H1 (cell line): Measurements from ENCODE around the gene SH3BP5. TPM values are rescaled to one million over a fixed set of nuclear protein-coding genes. Genes with fewer than 3 reads are reported as not detected.

Experiments
- CBX5 ChIP-seq: fragments of 300-800, 300-1000 bp; sonication (generic); IDR thresholded peaks from 2 replicates; pipeline ENCODE4 v1.7.1; 2016; ENCODE audit warnings: antibody characterized with exemption, low read length, low read depth
- CBX8 ChIP-seq: fragments of 300-800, 300-1000 bp; sonication (generic); IDR thresholded peaks from 2 replicates; pipeline ENCODE4 v1.7.1; 2016; ENCODE audit warnings: low read depth, low read length, borderline replicate concordance
- HDAC6 ChIP-seq: IDR thresholded peaks from one replicate; pipeline ENCODE4 v1.7.1; 2012; ENCODE audit warnings: low read depth, mild to moderate bottlenecking, inconsistent platforms, low read length, moderate library complexity
- JUND ChIP-seq: IDR thresholded peaks from 2 replicates; pipeline ENCODE4 v1.6.1; 2011; ENCODE audit warnings: mild to moderate bottlenecking, improper control_type of control experiment, low read length
- polyA plus RNA-seq, 7 experiments: library from polyadenylated mRNA; depleted of rRNA in 3 of 7; stranded (reverse) in 5 of 7; unstranded in 2 of 7; fragments of >200 nt in 5 of 7; fragments of 200-250 nt in 2 of 7; gene quantifications; 1 replicate in 5 of 7; 2 replicates in 1 of 7; 4 replicates in 1 of 7; pipeline versions ENCODE4 v1.2.1 to v1.2.3, GENCODE V29; 2011 to 2013; ENCODE audit warnings: missing spikeins in 2 of 7, mixed read lengths in 2 of 7
- total RNA-seq: library from RNA; stranded (reverse); fragmentation: NEBNext Ultra II Directional; extraction: Animal tissue kit (Norgen Biotek cat#: 25700); gene quantifications from 2 replicates; pipeline ENCODE4 v1.2.1, GENCODE V29; 2021
- TF ChIP-seq, protein P1 (sequence below): fragments of 300-600 bp; sonication (generic); IDR thresholded peaks from 2 replicates; pipeline ENCODE4 v1.7.1; 2012; ENCODE audit warnings: low read length, moderate library complexity, mild to moderate bottlenecking, inconsistent platforms; ENCODE audit not compliant: insufficient replicate concordance

The SH3BP5 gene
- total and polyA plus RNA-seq, 2 of the 8 experiments (the other 6 are each of a cell fraction or from before 2014, with no cell fraction given) = 7.1 to 9.7 TPM

DNA sequence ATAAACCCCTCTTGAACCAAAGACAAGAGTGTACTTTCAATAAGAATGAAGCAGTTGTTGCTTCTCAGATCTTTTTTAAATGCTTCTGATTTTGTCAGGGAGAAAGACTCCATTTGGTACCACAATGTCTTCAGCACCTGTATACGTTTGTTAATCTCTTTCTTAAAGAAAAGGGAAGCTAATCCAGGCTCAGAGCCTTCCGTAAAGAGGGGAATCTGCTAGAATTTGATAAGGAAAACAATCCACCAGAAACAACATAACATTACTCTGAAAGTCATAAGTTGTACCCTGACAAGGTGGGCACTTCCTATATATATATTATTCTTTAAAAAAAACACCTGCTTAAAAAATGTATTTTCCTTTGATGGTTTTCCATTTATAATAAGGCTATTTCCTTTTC, 19.8 kb downstream of the SH3BP5 start (continued):
- TF ChIP-seq, protein P1, sequence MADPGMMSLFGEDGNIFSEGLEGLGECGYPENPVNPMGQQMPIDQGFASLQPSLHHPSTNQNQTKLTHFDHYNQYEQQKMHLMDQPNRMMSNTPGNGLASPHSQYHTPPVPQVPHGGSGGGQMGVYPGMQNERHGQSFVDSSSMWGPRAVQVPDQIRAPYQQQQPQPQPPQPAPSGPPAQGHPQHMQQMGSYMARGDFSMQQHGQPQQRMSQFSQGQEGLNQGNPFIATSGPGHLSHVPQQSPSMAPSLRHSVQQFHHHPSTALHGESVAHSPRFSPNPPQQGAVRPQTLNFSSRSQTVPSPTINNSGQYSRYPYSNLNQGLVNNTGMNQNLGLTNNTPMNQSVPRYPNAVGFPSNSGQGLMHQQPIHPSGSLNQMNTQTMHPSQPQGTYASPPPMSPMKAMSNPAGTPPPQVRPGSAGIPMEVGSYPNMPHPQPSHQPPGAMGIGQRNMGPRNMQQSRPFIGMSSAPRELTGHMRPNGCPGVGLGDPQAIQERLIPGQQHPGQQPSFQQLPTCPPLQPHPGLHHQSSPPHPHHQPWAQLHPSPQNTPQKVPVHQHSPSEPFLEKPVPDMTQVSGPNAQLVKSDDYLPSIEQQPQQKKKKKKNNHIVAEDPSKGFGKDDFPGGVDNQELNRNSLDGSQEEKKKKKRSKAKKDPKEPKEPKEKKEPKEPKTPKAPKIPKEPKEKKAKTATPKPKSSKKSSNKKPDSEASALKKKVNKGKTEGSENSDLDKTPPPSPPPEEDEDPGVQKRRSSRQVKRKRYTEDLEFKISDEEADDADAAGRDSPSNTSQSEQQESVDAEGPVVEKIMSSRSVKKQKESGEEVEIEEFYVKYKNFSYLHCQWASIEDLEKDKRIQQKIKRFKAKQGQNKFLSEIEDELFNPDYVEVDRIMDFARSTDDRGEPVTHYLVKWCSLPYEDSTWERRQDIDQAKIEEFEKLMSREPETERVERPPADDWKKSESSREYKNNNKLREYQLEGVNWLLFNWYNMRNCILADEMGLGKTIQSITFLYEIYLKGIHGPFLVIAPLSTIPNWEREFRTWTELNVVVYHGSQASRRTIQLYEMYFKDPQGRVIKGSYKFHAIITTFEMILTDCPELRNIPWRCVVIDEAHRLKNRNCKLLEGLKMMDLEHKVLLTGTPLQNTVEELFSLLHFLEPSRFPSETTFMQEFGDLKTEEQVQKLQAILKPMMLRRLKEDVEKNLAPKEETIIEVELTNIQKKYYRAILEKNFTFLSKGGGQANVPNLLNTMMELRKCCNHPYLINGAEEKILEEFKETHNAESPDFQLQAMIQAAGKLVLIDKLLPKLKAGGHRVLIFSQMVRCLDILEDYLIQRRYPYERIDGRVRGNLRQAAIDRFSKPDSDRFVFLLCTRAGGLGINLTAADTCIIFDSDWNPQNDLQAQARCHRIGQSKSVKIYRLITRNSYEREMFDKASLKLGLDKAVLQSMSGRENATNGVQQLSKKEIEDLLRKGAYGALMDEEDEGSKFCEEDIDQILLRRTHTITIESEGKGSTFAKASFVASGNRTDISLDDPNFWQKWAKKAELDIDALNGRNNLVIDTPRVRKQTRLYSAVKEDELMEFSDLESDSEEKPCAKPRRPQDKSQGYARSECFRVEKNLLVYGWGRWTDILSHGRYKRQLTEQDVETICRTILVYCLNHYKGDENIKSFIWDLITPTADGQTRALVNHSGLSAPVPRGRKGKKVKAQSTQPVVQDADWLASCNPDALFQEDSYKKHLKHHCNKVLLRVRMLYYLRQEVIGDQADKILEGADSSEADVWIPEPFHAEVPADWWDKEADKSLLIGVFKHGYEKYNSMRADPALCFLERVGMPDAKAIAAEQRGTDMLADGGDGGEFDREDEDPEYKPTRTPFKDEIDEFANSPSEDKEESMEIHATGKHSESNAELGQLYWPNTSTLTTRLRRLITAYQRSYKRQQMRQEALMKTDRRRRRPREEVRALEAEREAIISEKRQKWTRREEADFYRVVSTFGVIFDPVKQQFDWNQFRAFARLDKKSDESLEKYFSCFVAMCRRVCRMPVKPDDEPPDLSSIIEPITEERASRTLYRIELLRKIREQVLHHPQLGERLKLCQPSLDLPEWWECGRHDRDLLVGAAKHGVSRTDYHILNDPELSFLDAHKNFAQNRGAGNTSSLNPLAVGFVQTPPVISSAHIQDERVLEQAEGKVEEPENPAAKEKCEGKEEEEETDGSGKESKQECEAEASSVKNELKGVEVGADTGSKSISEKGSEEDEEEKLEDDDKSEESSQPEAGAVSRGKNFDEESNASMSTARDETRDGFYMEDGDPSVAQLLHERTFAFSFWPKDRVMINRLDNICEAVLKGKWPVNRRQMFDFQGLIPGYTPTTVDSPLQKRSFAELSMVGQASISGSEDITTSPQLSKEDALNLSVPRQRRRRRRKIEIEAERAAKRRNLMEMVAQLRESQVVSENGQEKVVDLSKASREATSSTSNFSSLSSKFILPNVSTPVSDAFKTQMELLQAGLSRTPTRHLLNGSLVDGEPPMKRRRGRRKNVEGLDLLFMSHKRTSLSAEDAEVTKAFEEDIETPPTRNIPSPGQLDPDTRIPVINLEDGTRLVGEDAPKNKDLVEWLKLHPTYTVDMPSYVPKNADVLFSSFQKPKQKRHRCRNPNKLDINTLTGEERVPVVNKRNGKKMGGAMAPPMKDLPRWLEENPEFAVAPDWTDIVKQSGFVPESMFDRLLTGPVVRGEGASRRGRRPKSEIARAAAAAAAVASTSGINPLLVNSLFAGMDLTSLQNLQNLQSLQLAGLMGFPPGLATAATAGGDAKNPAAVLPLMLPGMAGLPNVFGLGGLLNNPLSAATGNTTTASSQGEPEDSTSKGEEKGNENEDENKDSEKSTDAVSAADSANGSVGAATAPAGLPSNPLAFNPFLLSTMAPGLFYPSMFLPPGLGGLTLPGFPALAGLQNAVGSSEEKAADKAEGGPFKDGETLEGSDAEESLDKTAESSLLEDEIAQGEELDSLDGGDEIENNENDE = no peak
- no peak for TF ChIP-seq CBX5
- TF ChIP-seq CBX8 = no peak
- TF ChIP-seq JUND = no peak
- TF ChIP-seq HDAC6 = no peak
- TF ChIP-seq, all 59 proteins: peak for 0
